Stomach (tissue), 9 donors: ENCODE measurements around the gene HOXC11. TPM values are rescaled to one million over a fixed set of nuclear protein-coding genes. Genes with fewer than 3 reads are reported as not detected.

Experiments used
- DNase-seq, 2 donors: peaks; one replicate each; pipeline versions ENCODE4 v3.0.0 to v3.0.0-alpha.2; 2013 to 2019
- H3K27ac ChIP-seq, 5 donors: fragments of 200-600 bp in 4 of 5; sonication (generic) in 4 of 5; one replicate each; pipeline ENCODE4 v1.5.1; 2013 to 2019; ENCODE audit warnings: mild to moderate bottlenecking in 1 of 5, moderate library complexity in 1 of 5
- H3K27me3 ChIP-seq, 3 donors: fragments of 200-600 bp; sonication (generic); one replicate each; pipeline ENCODE4 v1.5.1; 2017 to 2019; ENCODE audit warnings: mixed run types in 1 of 3
- H3K36me3 ChIP-seq, 4 donors: fragments of 200-600 bp; sonication (generic); 1 replicate in 3 of 4; 2 replicates in 1 of 4; pipeline ENCODE4 v1.5.1; 2016 to 2019
- H3K4me1 ChIP-seq, 4 donors: fragments of 200-600 bp; sonication (generic); one replicate each; pipeline ENCODE4 v1.5.1; 2016 to 2019
- H3K4me3 ChIP-seq, 4 donors: fragments of 200-600 bp; sonication (generic) in 3 of 4; one replicate each; pipeline ENCODE4 v1.5.1; 2016 to 2019; ENCODE audit warnings: mild to moderate bottlenecking in 1 of 4
- H3K9me3 ChIP-seq, 4 donors: fragments of 200-600 bp; sonication (generic); one replicate each; pipeline ENCODE4 v1.5.1; 2016 to 2019
- CTCF ChIP-seq, 7 experiments: fragments of 450-650 bp in 4 of 7; fragments of 200-600 bp in 3 of 7; sonication (generic) in 3 of 7; IDR thresholded peaks; one replicate each; pipeline ENCODE4 v1.5.1; 2016 to 2019; ENCODE audit warnings: antibody characterized with exemption in 7 of 7, control low read depth in 2 of 7, mild to moderate bottlenecking in 1 of 7
- EP300 ChIP-seq: sonication (generic); formaldehyde crosslinking; IDR thresholded peaks from one replicate; pipeline ENCODE4 v1.6.1; 2017; ENCODE audit warnings: antibody characterized with exemption
- POLR2A ChIP-seq, 4 donors: fragments of 450-650 bp; IDR thresholded peaks; one replicate each; pipeline ENCODE4 v1.6.1; 2016; ENCODE audit warnings: antibody characterized with exemption in 4 of 4, control low read depth in 2 of 4, mild to moderate bottlenecking in 1 of 4, moderate library complexity in 1 of 4
- POLR2AphosphoS5 ChIP-seq, 3 donors: sonication (generic); formaldehyde crosslinking; IDR thresholded peaks; one replicate each; pipeline ENCODE4 v1.6.1; 2016; ENCODE audit warnings: antibody characterized with exemption in 3 of 3
- WGBS, 5 donors: extraction: QIAGEN DNeasy Blood & Tissue Kit in 3 of 5; methylation state at CpG; one replicate each; pipeline versions ENCODE4 v1.1.5 to v1.1.7; 2013 to 2018; 5-methylcytosine and 5-hydroxymethylcytosine counted together
- intact Hi-C: fragments of 100-400 bp; cut with DNase I; formaldehyde crosslinking; loops from one replicate; pipeline ENCODE4 v1.15.1; 2023; ENCODE audit warnings: low total_unique reads
- polyA plus RNA-seq, 3 donors: library from polyadenylated mRNA; stranded (reverse); fragments of 200-250 nt; gene quantifications; one replicate each; pipeline ENCODE4 v1.2.3, GENCODE V29; 2013
- total RNA-seq, 5 donors: library from RNA; depleted of rRNA; stranded (reverse); fragments of >200 nt; gene quantifications; one replicate each; pipeline versions ENCODE4 v1.1.0 to v1.2.3, GENCODE V29; 2014 to 2016
- donor health status: healthy with polysubstance abuse.
- donor health status: Bipolar disorder and iron deficiency.
- donor health status: healthy.

HOXC11 gene
- total and polyA plus RNA-seq, 8 donors, result not detected

DNA sequence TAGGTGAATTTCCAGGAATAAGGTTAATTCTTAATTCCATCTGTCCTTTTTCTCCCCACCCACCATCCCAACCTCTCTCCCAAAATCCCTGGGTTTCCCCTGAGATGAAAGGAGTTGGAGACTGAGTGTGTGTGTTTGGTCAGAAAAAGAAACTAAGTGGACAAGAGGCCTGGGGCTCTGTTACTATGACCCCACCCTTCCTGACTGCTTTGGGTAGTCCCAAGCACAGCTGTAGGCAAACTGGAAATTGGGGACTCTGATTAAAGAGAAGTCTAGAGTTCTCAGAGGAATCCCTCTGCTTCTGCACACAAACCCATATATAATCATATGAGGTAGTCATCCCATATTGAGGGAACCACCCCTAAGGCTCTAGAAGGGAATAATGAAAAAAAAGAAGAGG is 25.2 kb upstream of the HOXC11 start:
- Histone ChIP-seq H3K4me3 (no peak overlapping the region), H3K27me3 (peaks cover 43 to 100% (median 98%) of the 10 kb centered on the region in 3 donors), H3K27ac (no peak overlapping the region), H3K9me3 (no peaks in the 10 kb centered on the region), H3K4me1 (peaks cover 0 to 31% (median 14%) of the 10 kb centered on the region in 4 donors), H3K36me3 (no peaks in the 10 kb centered on the region)
- TF ChIP-seq EP300 (no peak), CTCF (IDR thresholded peaks at IDR 0.05) (no peak), POLR2AphosphoS5 (IDR thresholded peaks at IDR 0.05) (no peak), POLR2A (IDR thresholded peaks at IDR 0.05) (no peak)
- intact Hi-C loops, result no loop called here
- no peak for DNase-seq

DNA sequence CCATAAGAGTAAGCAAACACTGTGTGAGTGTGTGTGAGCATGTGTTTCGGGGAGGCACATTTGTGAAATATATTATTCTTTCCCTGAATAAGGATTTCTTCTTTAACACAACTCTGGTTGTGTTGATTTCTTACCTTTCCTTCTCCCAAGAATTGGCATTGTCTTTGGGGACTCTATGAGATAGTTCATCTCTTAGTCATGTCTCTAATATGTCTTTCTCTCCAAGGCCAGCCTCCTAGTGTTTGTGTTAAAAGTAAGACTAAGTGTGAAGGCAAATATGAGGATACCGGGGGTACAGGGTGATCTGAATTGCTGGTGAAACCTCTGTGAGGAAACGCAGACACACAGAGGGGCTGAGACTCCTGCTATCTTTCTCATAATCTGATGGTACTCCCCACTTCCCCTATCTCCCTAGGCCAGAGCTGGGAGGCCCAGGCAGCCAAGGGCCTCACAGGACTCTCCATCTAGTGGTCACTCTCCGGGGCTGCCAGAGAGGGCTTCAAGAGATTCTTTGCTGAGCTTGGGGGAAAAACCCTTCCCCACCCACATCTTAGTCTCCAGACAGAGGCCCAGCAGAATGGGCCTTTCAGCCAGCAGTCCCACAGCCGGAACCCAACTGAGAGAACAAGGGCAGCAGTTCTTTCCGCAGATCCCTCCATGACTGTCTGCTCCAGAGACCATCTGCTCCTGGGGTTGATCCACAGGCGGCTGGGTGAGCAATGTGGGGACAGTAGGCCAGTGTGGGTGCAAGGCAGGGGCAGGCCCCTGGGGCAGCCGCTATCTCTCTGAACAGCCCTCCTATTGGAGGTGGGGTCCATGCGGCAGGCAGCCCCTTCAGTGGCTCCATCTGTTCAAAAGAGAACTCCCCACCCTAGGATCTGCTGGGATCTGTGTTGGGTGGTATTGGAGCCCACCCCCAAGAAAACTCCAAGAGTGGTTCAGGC is 24.0 kb upstream of the HOXC11 start:
- TF ChIP-seq POLR2A (IDR thresholded peaks at IDR 0.05), result no peak
- no peak for TF ChIP-seq CTCF (IDR thresholded peaks at IDR 0.05)
- TF ChIP-seq POLR2AphosphoS5 (IDR thresholded peaks at IDR 0.05), result no peak
- Histone ChIP-seq H3K4me1 (peaks cover 0 to 40% (median 16%) of the 10 kb centered on the region in 4 donors), H3K27ac (no peak overlapping the region), H3K36me3 (no peaks in the 10 kb centered on the region), H3K27me3 (peaks cover 53 to 100% (median 98%) of the 10 kb centered on the region in 3 donors), H3K9me3 (no peaks in the 10 kb centered on the region), H3K4me3 (no peak overlapping the region)
- intact Hi-C loops, result no loop called here
- WGBS, 5 donors, result 33 to 37% (median 35%) methylated on average over 6 to 9 of the region's 9 CpGs
- no peak for DNase-seq

DNA sequence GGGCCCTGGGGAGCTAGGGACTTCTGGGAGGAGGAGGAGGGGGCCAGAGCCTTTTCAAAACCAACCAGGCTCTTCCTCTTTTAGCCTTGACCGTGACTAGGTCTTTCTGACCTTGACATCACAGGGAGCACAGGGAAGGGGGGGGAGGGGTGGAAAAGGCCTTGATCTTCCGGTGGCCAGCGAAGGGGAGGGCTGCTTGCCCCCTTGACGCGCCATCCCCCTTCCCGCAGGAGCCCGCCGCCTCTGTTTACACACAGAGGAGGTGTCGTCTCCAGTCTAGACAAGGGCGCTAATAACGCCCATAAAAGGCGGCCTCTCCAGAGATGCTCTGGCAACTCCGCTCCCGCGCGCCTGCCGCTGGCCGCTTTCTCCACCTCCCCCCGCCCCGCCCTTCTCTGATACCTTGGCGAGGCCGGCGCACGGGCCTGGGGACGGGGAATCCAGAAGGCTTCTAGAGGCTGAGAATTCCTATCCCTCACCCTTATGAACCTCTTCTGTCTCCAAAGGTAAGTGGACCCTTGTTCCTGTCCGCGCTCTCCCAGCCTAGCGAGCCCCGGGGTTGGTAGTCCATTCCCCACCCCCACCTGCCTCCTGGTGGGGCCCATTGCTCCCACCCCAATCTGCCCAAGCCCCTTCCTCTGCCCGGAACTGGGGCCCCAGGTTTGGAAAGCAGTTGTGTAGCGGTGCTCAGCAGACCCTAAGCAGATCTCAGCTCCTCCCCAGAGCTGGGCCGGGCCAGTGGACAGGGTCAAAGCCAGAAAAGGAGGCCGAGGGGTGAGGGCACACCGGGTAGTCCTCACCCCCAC is 23.1 kb upstream of the HOXC11 start:
- TF ChIP-seq CTCF (IDR thresholded peaks at IDR 0.05) (no peak), POLR2AphosphoS5 (IDR thresholded peaks at IDR 0.05) (no peak), POLR2A (IDR thresholded peaks at IDR 0.05) (no peak), EP300 (no peak)
- H3K27ac ChIP-seq, result no peak overlapping the region
- peaks cover 0 to 3% (median 0%) of the 10 kb centered on the region in 4 donors for H3K9me3 ChIP-seq
- H3K4me1 ChIP-seq, result peaks cover 2 to 40% (median 17%) of the 10 kb centered on the region in 4 donors
- peaks cover 61 to 100% (median 98%) of the 10 kb centered on the region in 3 donors for H3K27me3 ChIP-seq
- intact Hi-C loops, result no loop called here
- no peak for DNase-seq
- no peak overlapping the region for H3K4me3 ChIP-seq
- no peaks in the 10 kb centered on the region for H3K36me3 ChIP-seq
- 0 to 5% (median 4%) methylated on average over 10 to 34 of the region's 34 CpGs for WGBS, 5 donors

- peaks cover 8 to 41% (median 18%) of the 10 kb centered on the region in 4 donors for H3K4me1 ChIP-seq
- 3 to 8% (median 4%) methylated on average over 10 of the region's 10 CpGs for WGBS, 5 donors
- H3K9me3 ChIP-seq, result peaks cover 0 to 9% (median 0%) of the 10 kb centered on the region in 4 donors
- TF ChIP-seq POLR2A (IDR thresholded peaks at IDR 0.05), result no peak
- no peak for TF ChIP-seq POLR2AphosphoS5 (IDR thresholded peaks at IDR 0.05)
- no peak for TF ChIP-seq CTCF (IDR thresholded peaks at IDR 0.05)
- TF ChIP-seq EP300, result no peak
- DNase-seq, result no peak
- intact Hi-C loops, result no loop called here
- no peak overlapping the region for H3K4me3 ChIP-seq
- no peaks in the 10 kb centered on the region for H3K36me3 ChIP-seq
- peaks cover 62 to 100% (median 98%) of the 10 kb centered on the region in 3 donors for H3K27me3 ChIP-seq
- no peak overlapping the region for H3K27ac ChIP-seq
Observed at GRCh38 chr12:53950437-53950773, 22.5 kb upstream of the HOXC11 start.
